Choroid plexus epithelial cell (primary cell): Measurements from ENCODE around the gene SKAP2.

Source experiments
- DNase-seq: peaks from one replicate; pipeline ENCODE4 v3.0.0-alpha.2; 2010; ENCODE audit warnings: low read depth
- H3K4me3 ChIP-seq: 2 replicates; pipeline ENCODE4 v1.5.1; 2011; ENCODE audit warnings: low read depth, mild to moderate bottlenecking, control low read depth, low read length, moderate library complexity
- CTCF ChIP-seq: conservative IDR thresholded peaks from 2 replicates; pipeline ENCODE4 v1.5.1; 2011; ENCODE audit warnings: low read depth, mild to moderate bottlenecking, control low read depth, inconsistent platforms, low read length, moderate library complexity

SKAP2 gene

GRCh38 chr7:26898891-26899290 lies 34.5 kb upstream of the SKAP2 start:
- H3K4me3 ChIP-seq, result no peak overlapping the region
- no peak for TF ChIP-seq CTCF
- no peak for DNase-seq

DNA sequence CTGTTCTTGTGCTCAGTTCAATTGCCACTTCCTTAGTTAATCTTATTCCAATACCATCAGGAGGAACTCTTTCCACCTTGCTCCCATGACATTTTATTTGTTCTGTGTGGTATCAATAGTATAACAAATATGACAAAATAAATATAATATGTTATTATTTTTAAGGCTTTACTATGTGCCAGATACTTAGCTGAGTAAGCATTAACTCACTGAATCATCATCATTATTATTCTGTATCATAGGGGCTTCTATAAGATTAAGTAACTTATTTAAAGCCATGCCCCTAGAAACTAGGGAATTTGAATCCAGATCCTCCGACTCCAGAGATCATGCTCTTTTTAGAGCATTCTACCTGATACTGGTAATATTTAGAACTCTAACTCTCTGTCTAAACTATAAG lies 33.5 kb upstream of the SKAP2 start:
- no peak overlapping the region for H3K4me3 ChIP-seq
- TF ChIP-seq CTCF, result no peak
- DNase-seq, result no peak

GRCh38 chr7:26891400-26892350 lies 27.3 kb upstream of the SKAP2 start:
- no peak for TF ChIP-seq CTCF
- H3K4me3 ChIP-seq, result no peak overlapping the region
- no peak for DNase-seq

- H3K4me3 ChIP-seq, result no peak overlapping the region
- no peak for DNase-seq
- no peak for TF ChIP-seq CTCF
Observed at GRCh38 chr7:26880852-26881251, 16.5 kb upstream of the SKAP2 start.

- no peak for TF ChIP-seq CTCF
- DNase-seq, result no peak
Observed at GRCh38 chr7:26879671-26880070, 15.3 kb upstream of the SKAP2 start.

GRCh38 chr7:26868841-26869495 lies 4.6 kb upstream of the SKAP2 start:
- no peak for TF ChIP-seq CTCF
- H3K4me3 ChIP-seq, result no peak overlapping the region
- DNase-seq, result no peak

More at GRCh38 chr7:26879671-26880070, 15.3 kb upstream of the SKAP2 start:
- no peak overlapping the region for H3K4me3 ChIP-seq
